ENCODE results near the gene RICTOR. TPM values are rescaled to one million over a fixed set of nuclear protein-coding genes. Genes with fewer than 3 reads are reported as not detected.

Gene RICTOR
- total RNA-seq, 6 donors from 2014 or later: 30.4 to 88.8 (median 38.1) TPM

DNA sequence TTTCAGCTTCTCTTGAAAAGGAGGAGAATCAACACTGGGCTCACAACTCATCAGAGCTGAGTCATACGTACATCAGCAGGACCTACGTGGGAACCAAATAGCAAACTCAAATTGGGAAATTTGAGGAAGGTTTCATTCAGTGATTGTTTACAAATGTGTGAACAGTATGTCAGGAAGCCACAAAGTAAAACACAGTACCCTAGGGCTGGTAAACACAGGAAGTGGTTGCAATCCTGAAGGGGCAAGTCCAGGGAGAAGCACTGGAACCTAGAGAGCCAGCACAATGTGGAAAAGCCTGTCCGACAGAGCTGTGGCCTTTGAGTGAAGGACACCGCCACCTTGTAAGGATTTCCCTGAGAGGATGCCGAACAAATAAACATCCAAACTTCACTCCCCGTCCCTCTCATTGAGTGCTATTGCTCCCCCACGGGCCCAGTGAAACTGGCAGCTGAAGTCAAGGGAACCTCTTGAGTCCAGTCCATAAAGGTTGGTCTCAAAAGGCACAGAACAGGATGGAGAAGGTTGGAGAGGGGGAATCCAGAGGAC, 26.7 kb upstream of the RICTOR start:
- no peaks in the 10 kb centered on the region for H3K36me3 ChIP-seq
- H3K9me3 ChIP-seq: no peaks in the 10 kb centered on the region
- ATAC-seq (ENCODE audit: low FRiP score in 2 of 2) (peak in 1 of 2 donors; percentile 30), DNase-seq (no peak)
- H3K4me1 ChIP-seq: peaks cover 0 to 5% (median 2%) of the 10 kb centered on the region in 4 donors
- TF ChIP-seq CTCF (IDR thresholded peaks at IDR 0.05) (peak in 1 of 6 experiments; percentile 4), EP300 (IDR thresholded peaks at IDR 0.05) (no peak), POLR2AphosphoS5 (IDR thresholded peaks at IDR 0.05) (peak in 1 of 2 donors; percentile 29), POLR2A (IDR thresholded peaks at IDR 0.05) (no peak)
- H3K27me3 ChIP-seq: no peaks in the 10 kb centered on the region
- peak overlapping the region in 2 of 4 donors; percentile 20 to 26 for H3K27ac ChIP-seq
- 33 to 54% methylated on average over 7 of the region's 7 CpGs for WGBS, 2 donors
- H3K4me3 ChIP-seq: no peak overlapping the region

GRCh38 chr5:39100301-39100850, 26.2 kb upstream of the RICTOR start:
- ATAC-seq (ENCODE audit: low FRiP score in 2 of 2) (no peak), DNase-seq (no peak)
- no peaks in the 10 kb centered on the region for H3K27me3 ChIP-seq
- peaks cover 0 to 5% (median 2%) of the 10 kb centered on the region in 4 donors for H3K4me1 ChIP-seq
- no peaks in the 10 kb centered on the region for H3K36me3 ChIP-seq
- H3K9me3 ChIP-seq: no peaks in the 10 kb centered on the region
- TF ChIP-seq POLR2AphosphoS5 (IDR thresholded peaks at IDR 0.05) (no peak), CTCF (IDR thresholded peaks at IDR 0.05) (no peak), EP300 (IDR thresholded peaks at IDR 0.05) (no peak), POLR2A (IDR thresholded peaks at IDR 0.05) (no peak)
- H3K27ac ChIP-seq: peak overlapping the region in 1 of 4 donors; percentile 5
- WGBS, 2 donors: 82 to 84% methylated on average over 6 of the region's 6 CpGs
- no peak overlapping the region for H3K4me3 ChIP-seq

DNA sequence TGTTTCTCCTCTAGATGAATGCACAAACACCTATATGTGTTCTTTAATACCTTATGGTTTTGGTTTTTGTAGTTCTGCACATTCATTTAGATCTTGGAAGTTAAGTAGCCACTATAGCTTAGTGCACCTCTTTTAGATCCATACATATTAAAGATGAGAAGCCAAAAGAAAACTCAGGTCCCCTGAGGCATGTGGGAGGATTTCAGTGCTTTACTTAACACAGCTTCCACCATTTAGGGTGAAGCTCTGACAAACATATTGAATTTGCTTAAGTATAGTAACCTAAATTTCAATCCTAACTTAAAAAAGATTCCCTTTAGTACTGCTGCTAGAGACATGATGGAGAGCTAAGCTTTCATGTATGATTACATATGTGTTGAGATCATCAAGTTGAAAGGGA, 25.6 kb upstream of the RICTOR start:
- Histone ChIP-seq H3K27ac (peak overlapping the region in 1 of 4 donors; percentile 5), H3K27me3 (no peaks in the 10 kb centered on the region), H3K9me3 (no peaks in the 10 kb centered on the region), H3K4me1 (peaks cover 0 to 5% (median 2%) of the 10 kb centered on the region in 4 donors), H3K36me3 (no peaks in the 10 kb centered on the region), H3K4me3 (no peak overlapping the region)
- ATAC-seq (ENCODE audit: low FRiP score in 2 of 2): no peak
- no peak for DNase-seq
- TF ChIP-seq POLR2A (IDR thresholded peaks at IDR 0.05) (no peak), CTCF (IDR thresholded peaks at IDR 0.05) (no peak), POLR2AphosphoS5 (IDR thresholded peaks at IDR 0.05) (no peak), EP300 (IDR thresholded peaks at IDR 0.05) (no peak)

- 70 to 76% methylated on average over 1 of the region's 1 CpG for WGBS, 2 donors
- no peak overlapping the region for H3K27ac ChIP-seq
- H3K36me3 ChIP-seq: no peaks in the 10 kb centered on the region
- no peak for DNase-seq
- H3K27me3 ChIP-seq: no peaks in the 10 kb centered on the region
- no peak for TF ChIP-seq CTCF (IDR thresholded peaks at IDR 0.05)
- no peak for TF ChIP-seq EP300 (IDR thresholded peaks at IDR 0.05)
- TF ChIP-seq POLR2AphosphoS5 (IDR thresholded peaks at IDR 0.05): no peak
- no peak for TF ChIP-seq POLR2A (IDR thresholded peaks at IDR 0.05)
- no peaks in the 10 kb centered on the region for H3K9me3 ChIP-seq
- ATAC-seq (ENCODE audit: low FRiP score in 2 of 2): no peak
- no peak overlapping the region for H3K4me3 ChIP-seq
- H3K4me1 ChIP-seq: no peaks in the 10 kb centered on the region
Measured at GRCh38 chr5:39093352-39093751, 19.2 kb upstream of the RICTOR start.
